ENCODE results near the gene TJP1.

- TF ChIP-seq EZH2 (IDR thresholded peaks at IDR 0.05; ENCODE audit: borderline replicate concordance, low read depth, low read length, severe bottlenecking) (no peak), CTCF (IDR thresholded peaks at IDR 0.05; ENCODE audit: borderline replicate concordance, extremely low read depth, low read length, poor library complexity, severe bottlenecking) (no peak)
These were observed 135.0 kb downstream of the TJP1 start for GRCh38 chr15:29687204-29687815.

All from DND-41 (cell line).